HL-60 (cell line): ENCODE results near the gene DUSP7.
A peak's percentile ranks its signal among the peaks of the same experiment; 100 is the strongest.

ENCODE experiments used
- DNase-seq, 2 experiments: peaks; one replicate each; pipeline ENCODE4 v3.0.0-alpha.2; 2010 to 2020; ENCODE audit warnings: low read depth in 1 of 2, low spot score in 1 of 2
- H3K27ac ChIP-seq: fragments of 250-450 bp; sonication (Bioruptor Pico); replicated peaks from 2 replicates; pipeline ENCODE4 v1.5.1; 2020; ENCODE audit warnings: mild to moderate bottlenecking, moderate library complexity
- H3K27me3 ChIP-seq: fragments of 250-450 bp; sonication (Bioruptor Pico); 2 replicates; pipeline ENCODE4 v1.5.1; 2021; ENCODE audit warnings: mild to moderate bottlenecking, moderate library complexity; ENCODE audit not compliant: insufficient read depth, poor library complexity, severe bottlenecking
- H3K4me3 ChIP-seq: replicated peaks from 2 replicates; pipeline ENCODE4 v1.5.1; 2011; ENCODE audit warnings: mild to moderate bottlenecking, control low read depth, low read length; ENCODE audit not compliant: insufficient read depth
- CTCF ChIP-seq: IDR thresholded peaks from one replicate; pipeline ENCODE4 v1.5.1; 2011; ENCODE audit warnings: low read length, control low read depth, inconsistent platforms; ENCODE audit not compliant: insufficient read depth
- GABPA ChIP-seq: IDR thresholded peaks from 2 replicates; pipeline ENCODE4 v1.6.1; 2012; ENCODE audit warnings: low read depth
- POLR2AphosphoS5 ChIP-seq: IDR thresholded peaks from 2 replicates; pipeline ENCODE4 v1.6.1; 2012; ENCODE audit warnings: low read depth
- REST ChIP-seq: IDR thresholded peaks from 2 replicates; pipeline ENCODE4 v1.6.1; 2012; ENCODE audit warnings: low read depth; ENCODE audit not compliant: insufficient replicate concordance
- SPI1 ChIP-seq: IDR thresholded peaks from 2 replicates; pipeline ENCODE4 v1.6.1; 2012; ENCODE audit warnings: low read depth, mild to moderate bottlenecking, borderline replicate concordance

Gene DUSP7

GRCh38 chr3:52040600-52040999 is 15.8 kb downstream of the DUSP7 start:
- DNase-seq, result no peak
- Histone ChIP-seq H3K27ac (no peak overlapping the region), H3K27me3 (no peaks in the 10 kb centered on the region), H3K4me3 (no peak overlapping the region)
- TF ChIP-seq GABPA (no peak), SPI1 (peak; percentile 12; the same call in 1 of the 2 replicates), CTCF (no peak), POLR2AphosphoS5 (no peak), REST (no peak)

GRCh38 chr3:52039846-52040245 is 16.5 kb downstream of the DUSP7 start:
- Histone ChIP-seq H3K27ac (no peak overlapping the region), H3K27me3 (no peaks in the 10 kb centered on the region), H3K4me3 (no peak overlapping the region)
- TF ChIP-seq SPI1 (no peak), GABPA (no peak), POLR2AphosphoS5 (no peak), REST (no peak), CTCF (no peak)
- no peak for DNase-seq

GRCh38 chr3:52039426-52039825 is 16.9 kb downstream of the DUSP7 start:
- TF ChIP-seq GABPA (no peak), POLR2AphosphoS5 (no peak), SPI1 (no peak), REST (no peak), CTCF (no peak)

More at GRCh38 chr3:52039426-52039825, 16.9 kb downstream of the DUSP7 start:
- Histone ChIP-seq H3K4me3 (no peak overlapping the region), H3K27ac (no peak overlapping the region), H3K27me3 (no peaks in the 10 kb centered on the region)
- DNase-seq, result no peak
